HG03575 (cell line): ENCODE data around the gene CCDC28B.

Experiments
- ATAC-seq: cut with Tn5 transposase; IDR thresholded peaks from one replicate; pipeline ENCODE4 v1.9.1; 2021; ENCODE audit not compliant: unreplicated experiment, insufficient number of reproducible peaks, low FRiP score; ENCODE audit errors: extremely low read depth

Gene CCDC28B

DNA sequence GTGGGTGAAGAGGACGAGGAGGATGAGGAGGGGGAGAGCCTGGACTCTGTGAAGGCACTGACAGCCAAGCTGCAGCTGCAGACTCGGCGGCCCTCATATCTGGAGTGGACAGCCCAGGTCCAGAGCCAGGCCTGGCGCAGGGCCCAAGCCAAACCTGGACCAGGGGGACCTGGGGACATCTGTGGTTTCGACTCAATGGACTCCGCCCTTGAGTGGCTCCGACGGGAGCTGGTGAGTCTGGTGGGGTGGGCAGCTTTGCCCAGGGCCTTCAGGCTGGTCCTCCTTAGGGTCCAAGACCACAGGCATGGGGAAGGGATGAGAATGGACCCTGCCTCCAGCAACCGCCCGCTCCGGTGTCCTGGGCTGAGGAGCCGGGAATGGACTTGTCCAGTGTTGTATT lies 47.1 kb downstream of the CCDC28B start:
- ATAC-seq: no peak

DNA sequence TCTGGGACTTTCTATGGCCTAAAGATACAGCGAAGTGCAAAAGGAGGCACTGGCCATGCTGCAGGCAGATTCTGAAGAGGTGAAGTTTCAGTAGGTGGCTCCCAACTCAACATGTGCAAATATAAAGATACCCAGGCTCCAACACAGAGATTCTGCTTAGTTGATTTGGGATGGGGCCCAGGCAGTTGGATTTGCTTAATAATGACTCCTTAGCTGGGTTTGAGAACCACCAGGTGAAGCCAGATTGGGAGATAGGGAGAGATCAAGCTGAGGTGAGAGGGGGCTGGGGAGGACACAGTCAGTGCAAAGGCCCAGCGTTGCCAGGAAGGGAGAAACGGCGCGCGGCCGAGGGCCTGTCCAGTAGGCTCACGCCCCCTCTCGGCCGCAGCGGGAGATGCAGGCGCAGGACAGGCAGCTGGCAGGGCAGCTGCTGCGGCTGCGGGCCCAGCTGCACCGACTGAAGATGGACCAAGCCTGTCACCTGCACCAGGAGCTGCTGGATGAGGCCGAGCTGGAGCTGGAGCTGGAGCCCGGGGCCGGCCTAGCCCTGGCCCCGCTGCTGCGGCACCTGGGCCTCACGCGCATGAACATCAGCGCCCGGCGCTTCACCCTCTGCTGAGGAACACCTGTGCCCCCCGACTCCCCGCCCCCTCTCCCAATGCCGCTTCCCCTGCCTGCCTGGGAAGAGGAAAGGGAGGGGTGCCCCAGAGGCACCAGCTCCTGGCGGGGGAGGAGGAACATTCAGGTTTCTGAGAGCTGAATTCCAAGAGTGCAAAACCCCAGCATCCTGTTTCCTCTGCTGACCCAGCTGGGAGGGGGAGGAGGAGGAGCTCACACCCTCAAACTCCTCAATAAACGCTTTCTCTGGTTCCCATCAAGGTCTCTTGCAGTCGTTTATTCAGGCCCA lies 47.8 kb downstream of the CCDC28B start:
- ATAC-seq: no peak

GRCh38 chr1:32249831-32250525 lies 49.6 kb downstream of the CCDC28B start:
- ATAC-seq: no peak

DNA sequence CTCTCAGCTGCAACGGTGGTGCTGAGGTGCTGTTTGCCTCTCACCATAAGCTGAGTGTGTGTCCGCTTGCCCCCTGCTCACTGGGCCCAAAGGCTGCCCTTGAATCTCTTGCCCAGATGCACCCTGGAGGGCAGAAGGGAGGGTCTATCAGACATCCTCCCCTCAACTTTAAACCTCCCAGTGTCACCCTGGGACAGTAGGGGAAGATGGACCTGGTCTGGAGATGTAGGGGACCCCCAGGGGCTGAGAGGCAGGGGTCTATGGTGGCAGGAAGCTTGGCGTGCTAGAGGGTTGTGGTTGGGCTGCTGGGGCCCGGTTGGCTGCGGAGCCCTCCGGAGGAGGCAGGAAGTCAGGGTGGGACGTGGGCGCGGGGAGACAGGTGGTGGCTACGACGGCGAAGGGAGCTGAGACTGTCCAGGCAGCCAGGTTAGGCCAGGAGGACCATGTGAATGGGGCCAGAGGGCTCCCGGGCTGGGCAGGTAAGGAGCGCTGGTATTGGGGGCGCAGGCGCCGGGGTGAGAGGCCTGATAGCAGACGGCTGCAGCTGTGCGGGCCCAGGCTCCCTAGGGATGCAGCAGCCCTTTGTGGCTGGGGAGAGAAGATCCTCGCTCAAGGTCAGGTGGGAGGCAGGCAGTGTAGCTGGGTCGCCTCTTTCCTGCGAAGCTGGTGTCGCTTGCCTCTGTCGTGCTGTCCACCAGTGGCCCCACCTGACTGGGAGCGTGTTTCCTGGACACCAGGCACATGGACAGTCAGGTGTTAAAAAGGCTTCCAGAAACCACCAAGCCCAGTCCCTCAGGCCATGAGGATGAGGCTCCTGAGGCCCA lies 50.7 kb downstream of the CCDC28B start, which contains the start of gene LCK:
Gene LCK, plus strand, starts transcription at position 373 of the 824 bp plus-strand sequence. CDS start 23,065 bp downstream, outside the sequence.
- no peak for ATAC-seq
